Thoracic aorta (tissue), 2 donors: Measurements from ENCODE around the gene BARD1. TPM values are rescaled to one million over a fixed set of nuclear protein-coding genes. Genes with fewer than 3 reads are reported as not detected.
"Not testable (repeated sequence)": the region's sequence is repeated elsewhere in the genome, so short reads cannot be mapped to it uniquely, and the experiment has no call there.

Experiments used
- ATAC-seq: fragments of 150-250 bp; one replicate; pipeline ENCODE4 v1.8.0; 2017; ENCODE audit warnings: low read depth; ENCODE audit not compliant: insufficient number of reproducible peaks, low FRiP score
- DNase-seq: peaks from one replicate; pipeline ENCODE4 v3.0.0-alpha.2; 2020; ENCODE audit warnings: low spot score
- H3K27ac ChIP-seq, 2 donors: fragments of 200-600 bp; sonication (generic); 1 replicate in 1 of 2; 2 replicates in 1 of 2; pipeline ENCODE4 v1.5.1; 2016; ENCODE audit warnings: mild to moderate bottlenecking in 2 of 2, moderate library complexity in 2 of 2
- H3K27me3 ChIP-seq: fragments of 200-600 bp; sonication (generic); replicated peaks from 2 replicates; pipeline ENCODE4 v1.6.0; 2016; ENCODE audit warnings: mild to moderate bottlenecking; ENCODE audit not compliant: insufficient read depth
- H3K36me3 ChIP-seq: fragments of 200-600 bp; sonication (generic); one replicate; pipeline ENCODE4 v1.5.1; 2016
- H3K4me1 ChIP-seq, 2 donors: fragments of 200-600 bp; sonication (generic); 1 replicate in 1 of 2; 2 replicates in 1 of 2; pipeline versions ENCODE4 v1.5.1 to v1.6.0; 2016; ENCODE audit warnings: low read depth in 2 of 2, mild to moderate bottlenecking in 1 of 2; ENCODE audit not compliant: control insufficient read depth in 1 of 2
- H3K4me3 ChIP-seq: fragments of 200-600 bp; sonication (generic); 2 replicates; pipeline ENCODE4 v1.5.1; 2016; ENCODE audit warnings: mild to moderate bottlenecking
- H3K9me3 ChIP-seq: fragments of 200-600 bp; sonication (generic); 2 replicates; pipeline ENCODE4 v1.5.1; 2016
- total RNA-seq, 2 donors: library from RNA; depleted of rRNA; stranded (reverse); fragments of >200 nt; gene quantifications; one replicate each; pipeline versions ENCODE4 v1.1.0 to v1.2.3, GENCODE V29; 2016
- TF ChIP-seq, protein P1 (sequence below): fragments of 200-600 bp; sonication (generic); IDR thresholded peaks from one replicate; pipeline ENCODE4 v1.5.1; 2019; ENCODE audit warnings: antibody characterized with exemption

BARD1 gene
- total RNA-seq, 2 donors from 2014 or later: 15.4 to 25.5 TPM

DNA sequence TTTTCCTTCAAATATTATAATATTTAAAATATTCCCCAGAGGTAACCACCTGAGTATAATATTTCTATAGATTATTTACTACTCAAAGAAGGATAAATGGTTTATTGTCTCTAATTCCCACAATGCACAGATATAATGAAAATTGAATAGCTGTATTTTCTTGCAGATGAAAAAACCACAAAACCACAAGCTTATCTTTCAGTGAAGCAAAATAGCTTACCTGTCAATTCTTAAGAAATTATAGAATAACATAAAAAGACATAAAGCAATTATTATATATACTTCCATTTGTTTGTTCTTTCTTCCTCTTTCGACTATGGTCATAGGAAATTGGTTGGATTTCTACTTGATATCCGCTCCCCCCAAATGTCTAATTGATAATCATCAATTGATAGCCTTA lies 98.8 kb downstream of the BARD1 start:
- H3K27me3 ChIP-seq: no peaks in the 10 kb centered on the region
- no peak for ATAC-seq
- DNase-seq: no peak
- H3K36me3 ChIP-seq: no peaks in the 10 kb centered on the region
- H3K4me3 ChIP-seq: no peak overlapping the region
- no peak overlapping the region for H3K27ac ChIP-seq
- H3K4me1 ChIP-seq: no peaks in the 10 kb centered on the region
- no peaks in the 10 kb centered on the region for H3K9me3 ChIP-seq
- TF ChIP-seq, protein P1, sequence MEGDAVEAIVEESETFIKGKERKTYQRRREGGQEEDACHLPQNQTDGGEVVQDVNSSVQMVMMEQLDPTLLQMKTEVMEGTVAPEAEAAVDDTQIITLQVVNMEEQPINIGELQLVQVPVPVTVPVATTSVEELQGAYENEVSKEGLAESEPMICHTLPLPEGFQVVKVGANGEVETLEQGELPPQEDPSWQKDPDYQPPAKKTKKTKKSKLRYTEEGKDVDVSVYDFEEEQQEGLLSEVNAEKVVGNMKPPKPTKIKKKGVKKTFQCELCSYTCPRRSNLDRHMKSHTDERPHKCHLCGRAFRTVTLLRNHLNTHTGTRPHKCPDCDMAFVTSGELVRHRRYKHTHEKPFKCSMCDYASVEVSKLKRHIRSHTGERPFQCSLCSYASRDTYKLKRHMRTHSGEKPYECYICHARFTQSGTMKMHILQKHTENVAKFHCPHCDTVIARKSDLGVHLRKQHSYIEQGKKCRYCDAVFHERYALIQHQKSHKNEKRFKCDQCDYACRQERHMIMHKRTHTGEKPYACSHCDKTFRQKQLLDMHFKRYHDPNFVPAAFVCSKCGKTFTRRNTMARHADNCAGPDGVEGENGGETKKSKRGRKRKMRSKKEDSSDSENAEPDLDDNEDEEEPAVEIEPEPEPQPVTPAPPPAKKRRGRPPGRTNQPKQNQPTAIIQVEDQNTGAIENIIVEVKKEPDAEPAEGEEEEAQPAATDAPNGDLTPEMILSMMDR: no peak

DNA sequence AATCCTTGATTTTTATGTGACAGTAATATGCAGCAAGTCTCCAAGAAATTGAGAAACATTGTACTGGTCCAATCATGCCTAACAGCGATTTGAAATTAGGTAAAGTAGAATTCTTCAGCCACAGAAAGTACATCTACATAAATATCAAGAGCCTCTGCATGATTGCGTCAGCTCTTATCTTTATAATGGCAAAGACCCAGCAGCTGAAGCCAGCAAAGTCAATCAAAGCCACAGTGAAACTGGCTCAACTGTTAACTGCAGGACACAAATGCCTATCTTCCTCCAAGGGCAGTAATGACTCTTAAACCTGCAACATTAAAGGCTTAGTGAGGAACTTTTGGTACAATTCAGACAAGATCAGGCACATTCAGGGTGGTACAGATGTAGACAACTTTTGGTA lies 102.5 kb downstream of the BARD1 start:
- no peak for DNase-seq
- H3K9me3 ChIP-seq: no peaks in the 10 kb centered on the region
- H3K27me3 ChIP-seq: no peaks in the 10 kb centered on the region
- no peak for ATAC-seq
- no peaks in the 10 kb centered on the region for H3K4me1 ChIP-seq
- H3K27ac ChIP-seq: no peak overlapping the region
- TF ChIP-seq, protein P1: no peak
- no peak overlapping the region for H3K4me3 ChIP-seq
- no peaks in the 10 kb centered on the region for H3K36me3 ChIP-seq

DNA sequence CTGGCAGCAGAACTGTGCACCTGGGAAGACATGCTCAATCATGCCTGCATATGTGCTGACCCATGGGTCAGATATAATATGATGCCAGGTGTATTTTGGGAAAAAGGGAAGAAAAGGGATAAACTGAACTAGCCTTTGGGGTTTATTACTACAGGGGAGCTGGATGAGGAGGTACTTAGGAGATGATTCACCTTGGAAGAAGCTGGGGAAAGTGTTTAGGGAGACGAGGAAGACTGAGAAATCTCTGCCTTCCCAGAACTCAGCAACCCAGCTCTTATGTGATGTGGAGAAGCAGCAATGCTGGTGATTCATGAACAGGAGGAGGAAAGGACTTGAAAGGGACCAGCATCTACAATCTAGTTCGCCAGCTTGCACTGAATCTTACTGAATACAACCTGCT lies 110.2 kb downstream of the BARD1 start:
- TF ChIP-seq, protein P1: no peak
- no peak overlapping the region for H3K4me3 ChIP-seq
- H3K4me1 ChIP-seq: no peaks in the 10 kb centered on the region
- DNase-seq (no peak), ATAC-seq (no peak)
- H3K27me3 ChIP-seq: no peaks in the 10 kb centered on the region
- no peaks in the 10 kb centered on the region for H3K36me3 ChIP-seq
- peaks cover 6% of the 10 kb centered on the region for H3K9me3 ChIP-seq
- H3K27ac ChIP-seq: no peak overlapping the region

DNA sequence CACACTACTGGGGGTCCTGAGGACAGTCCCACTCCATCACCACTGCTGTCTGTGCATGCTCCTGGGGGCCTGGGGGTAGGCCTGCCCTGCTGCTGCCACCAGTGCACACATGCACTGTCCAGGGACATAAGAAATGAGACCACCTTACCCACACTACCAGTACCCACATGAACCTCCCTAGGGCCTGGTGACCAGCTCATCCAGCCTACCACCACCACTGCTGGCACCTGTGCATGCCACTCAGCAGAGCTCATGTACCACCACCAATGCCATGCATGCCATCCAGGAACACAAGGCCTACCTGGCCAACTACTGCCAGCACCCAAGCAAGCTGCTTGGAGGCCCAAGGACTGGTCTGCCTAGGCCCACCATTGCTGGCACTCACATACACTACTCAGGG lies 112.8 kb downstream of the BARD1 start:
- ATAC-seq (no peak), DNase-seq (no peak)
- H3K36me3 ChIP-seq: no peaks in the 10 kb centered on the region
- H3K4me1 ChIP-seq: no peaks in the 10 kb centered on the region
- TF ChIP-seq, protein P1: no peak
- H3K27ac ChIP-seq: no peak overlapping the region
- H3K4me3 ChIP-seq: no peak overlapping the region
- peaks cover 6% of the 10 kb centered on the region for H3K9me3 ChIP-seq
- no peaks in the 10 kb centered on the region for H3K27me3 ChIP-seq

DNA sequence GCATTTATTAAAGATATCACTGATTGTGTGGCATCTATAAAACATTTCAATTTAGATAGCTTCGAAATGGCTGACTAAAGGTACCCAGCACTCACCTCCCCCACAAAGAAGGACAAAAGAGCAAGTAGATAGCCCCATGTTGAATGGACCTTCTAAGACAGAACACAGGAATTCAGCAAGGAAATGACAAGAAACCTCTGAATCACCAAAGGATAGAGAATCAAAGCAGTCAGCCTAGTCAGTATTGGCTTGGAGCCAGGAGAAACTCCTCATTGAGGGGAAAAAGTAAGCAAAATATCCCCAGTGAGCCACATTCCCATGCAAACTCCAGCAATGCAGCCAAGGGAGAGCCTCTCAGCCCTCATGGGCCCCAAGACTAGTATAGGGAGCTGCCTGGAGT lies 113.7 kb downstream of the BARD1 start:
- H3K9me3 ChIP-seq: peaks cover 1% of the 10 kb centered on the region
- no peak overlapping the region for H3K27ac ChIP-seq
- no peak for ATAC-seq
- no peaks in the 10 kb centered on the region for H3K27me3 ChIP-seq
- H3K4me3 ChIP-seq: no peak overlapping the region
- no peak for DNase-seq
- TF ChIP-seq, protein P1: no peak
- H3K4me1 ChIP-seq: no peaks in the 10 kb centered on the region
- no peaks in the 10 kb centered on the region for H3K36me3 ChIP-seq

DNA sequence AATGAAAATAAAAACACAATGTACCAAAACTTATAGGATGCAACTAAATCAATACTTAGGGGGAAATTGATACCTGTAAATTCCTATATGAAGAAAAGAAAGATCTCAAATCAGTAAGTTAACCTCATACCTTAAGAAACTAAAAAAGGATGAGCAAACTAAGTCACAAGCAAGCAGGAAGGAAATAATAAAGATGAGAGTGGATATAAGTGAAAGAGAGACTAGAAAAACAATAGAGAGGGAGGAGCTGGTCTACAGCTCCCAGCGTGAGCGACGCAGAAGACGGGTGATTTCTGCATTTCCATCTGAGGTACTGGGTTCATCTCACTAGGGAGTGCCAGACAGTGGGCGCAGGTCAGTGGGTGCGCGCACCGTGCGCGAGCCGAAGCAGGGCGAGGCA lies 125.9 kb downstream of the BARD1 start:
- H3K4me3 ChIP-seq, H3K27ac ChIP-seq, DNase-seq, H3K27me3 ChIP-seq, H3K4me1 ChIP-seq, ATAC-seq, H3K9me3 ChIP-seq, H3K36me3 ChIP-seq: not testable (repeated sequence)
